ENCODE results near the gene TIGD7. TPM values are rescaled to one million over a fixed set of nuclear protein-coding genes. Genes with fewer than 3 reads are reported as not detected.

TIGD7 gene
- total RNA-seq, 2 donors from 2014 or later: 2.8 to 5.9 TPM

GRCh38 chr16:3249020-3249419, 56.2 kb downstream of the TIGD7 start:
- Mint-ChIP-seq H3K27ac (no peak overlapping the region), H3K27me3 (ENCODE audit: insufficient read depth) (peaks cover 30% of the 10 kb centered on the region), H3K4me3 (no peak overlapping the region), H3K36me3 (ENCODE audit: low read depth) (no peaks in the 10 kb centered on the region), H3K9me3 (peaks cover 9% of the 10 kb centered on the region), H3K4me1 (no peaks in the 10 kb centered on the region)
- no peak overlapping the region for H3K4me3 ChIP-seq (ENCODE audit: low read length)
- DNase-seq: no peak
- peaks cover 11% of the 10 kb centered on the region for H3K27me3 ChIP-seq (ENCODE audit: control insufficient read depth, insufficient read depth, low read length, poor library complexity, severe bottlenecking)
- no peaks in the 10 kb centered on the region for H3K9me3 ChIP-seq (ENCODE audit: control insufficient read depth, low read length)
- TF ChIP-seq, protein P1, sequence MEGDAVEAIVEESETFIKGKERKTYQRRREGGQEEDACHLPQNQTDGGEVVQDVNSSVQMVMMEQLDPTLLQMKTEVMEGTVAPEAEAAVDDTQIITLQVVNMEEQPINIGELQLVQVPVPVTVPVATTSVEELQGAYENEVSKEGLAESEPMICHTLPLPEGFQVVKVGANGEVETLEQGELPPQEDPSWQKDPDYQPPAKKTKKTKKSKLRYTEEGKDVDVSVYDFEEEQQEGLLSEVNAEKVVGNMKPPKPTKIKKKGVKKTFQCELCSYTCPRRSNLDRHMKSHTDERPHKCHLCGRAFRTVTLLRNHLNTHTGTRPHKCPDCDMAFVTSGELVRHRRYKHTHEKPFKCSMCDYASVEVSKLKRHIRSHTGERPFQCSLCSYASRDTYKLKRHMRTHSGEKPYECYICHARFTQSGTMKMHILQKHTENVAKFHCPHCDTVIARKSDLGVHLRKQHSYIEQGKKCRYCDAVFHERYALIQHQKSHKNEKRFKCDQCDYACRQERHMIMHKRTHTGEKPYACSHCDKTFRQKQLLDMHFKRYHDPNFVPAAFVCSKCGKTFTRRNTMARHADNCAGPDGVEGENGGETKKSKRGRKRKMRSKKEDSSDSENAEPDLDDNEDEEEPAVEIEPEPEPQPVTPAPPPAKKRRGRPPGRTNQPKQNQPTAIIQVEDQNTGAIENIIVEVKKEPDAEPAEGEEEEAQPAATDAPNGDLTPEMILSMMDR (conservative IDR thresholded peaks at IDR 0.05): no peak
- H3K9ac ChIP-seq (ENCODE audit: extremely low read depth, low read length, poor library complexity, severe bottlenecking): no peak overlapping the region
- H3K4me1 ChIP-seq (ENCODE audit: control insufficient read depth, insufficient read depth, low read length): no peaks in the 10 kb centered on the region
- H3K27ac ChIP-seq (ENCODE audit: low read depth, low read length): no peak overlapping the region
- H3K36me3 ChIP-seq (ENCODE audit: control insufficient read depth, insufficient read depth, low read length): no peaks in the 10 kb centered on the region
- 88% methylated on average over 1 of the region's 1 CpG; no CpG with 5 or more reads in 1 of the 2 experiments for WGBS, 2 experiments (ENCODE audit: insufficient coverage in 1 of 2, insufficient read length in 1 of 2)

Other genes with a start within 250 kb of the TIGD7 start
- gene IL32, start 239.8 kb downstream of the TIGD7 start, total RNA-seq: 1 to 10 TPM; 2.0 to 4.0 TPM
- gene ZSCAN10, start 206.1 kb downstream of the TIGD7 start, total RNA-seq: 10 to 100 TPM; 36.6 to 70.0 TPM
- 10 to 100 TPM; 15.4 to 18.3 TPM for gene ZNF205, start 192.8 kb downstream of the TIGD7 start, total RNA-seq
- gene ZNF213, start 170.4 kb downstream of the TIGD7 start, total RNA-seq: 1 to 10 TPM; 5.1 to 6.3 TPM
- under 1 TPM in 1 of 2 donors, not detected in 1; 0.29 TPM for gene OR1F1, start 117.2 kb downstream of the TIGD7 start, total RNA-seq
- gene ZNF200, start 70.3 kb downstream of the TIGD7 start, total RNA-seq: 10 to 100 TPM; 11.2 TPM
- not detected for gene MEFV, start 48.8 kb downstream of the TIGD7 start, total RNA-seq
- 10 to 100 TPM; 25.3 to 31.6 TPM for gene ZNF263, start 21.9 kb downstream of the TIGD7 start, total RNA-seq
- gene ZNF75A, start 67 bp upstream of the TIGD7 start, total RNA-seq: 10 to 100 TPM; 23.0 to 44.0 TPM
- gene OR2C1, start 50.5 kb upstream of the TIGD7 start, total RNA-seq: not detected
- 10 to 100 TPM; 19.8 to 24.1 TPM for gene ZSCAN32, start 95.6 kb upstream of the TIGD7 start, total RNA-seq
- 10 to 100 TPM; 11.0 to 13.5 TPM for gene ZNF174, start 95.8 kb upstream of the TIGD7 start, total RNA-seq
- gene ZNF597, start 138.1 kb upstream of the TIGD7 start, total RNA-seq: 1 to 10 TPM; 2.0 to 3.1 TPM
- 10 to 100 TPM; 54.5 to 61.8 TPM for gene NAA60, start 138.2 kb upstream of the TIGD7 start, total RNA-seq
- not detected for gene C16orf90, start 190.1 kb upstream of the TIGD7 start, total RNA-seq
- gene CLUAP1, start 195.6 kb upstream of the TIGD7 start, total RNA-seq: 10 to 100 TPM; 27.4 to 36.8 TPM

Data from endodermal cell (in vitro differentiated cells).